Activated CD4-positive, alpha-beta memory T cell treated with anti-CD3 and anti-CD28 coated beads for 36 hours (primary cell): ENCODE results near the gene SQSTM1. TPM values are rescaled to one million over a fixed set of nuclear protein-coding genes. Genes with fewer than 3 reads are reported as not detected.
A peak's percentile ranks its signal among the peaks of the same experiment; 100 is the strongest.

Source experiments
- CTCF ChIA-PET: fragments of 350-600 bp; sonication (Branson Sonifier 250); formaldehyde crosslinking; loops from one replicate; lab custom pipeline; 2021; ENCODE audit warnings: antibody characterized with exemption, inconsistent platforms; lab: Charles Lee
- POLR2A ChIA-PET: fragments of 350-600 bp; sonication (Branson Sonifier 250); formaldehyde crosslinking; loops from one replicate; lab custom pipeline; 2021; ENCODE audit warnings: antibody characterized with exemption; lab: Charles Lee
- DNase-seq: peaks from one replicate; pipeline ENCODE4 v3.0.0-alpha.2; 2020
- H3K27ac Mint-ChIP-seq: one replicate; pipeline ENCODE4 v1.8.0; 2021; ENCODE audit warnings: mixed read lengths
- H3K27me3 Mint-ChIP-seq: one replicate; pipeline ENCODE4 v1.8.0; 2021; ENCODE audit warnings: mixed read lengths
- H3K36me3 Mint-ChIP-seq: one replicate; pipeline ENCODE4 v1.8.0; 2021; ENCODE audit warnings: mixed read lengths
- H3K4me1 Mint-ChIP-seq: one replicate; pipeline ENCODE4 v1.8.0; 2021; ENCODE audit warnings: low read depth, mixed read lengths
- H3K4me3 Mint-ChIP-seq: one replicate; pipeline ENCODE4 v1.8.0; 2021; ENCODE audit warnings: mild to moderate bottlenecking, mixed read lengths
- H3K9me3 Mint-ChIP-seq: one replicate; pipeline ENCODE4 v1.8.0; 2021; ENCODE audit warnings: mixed read lengths
- intact Hi-C: fragments of 100-400 bp; cut with micrococcal nuclease; formaldehyde crosslinking; loops from one replicate; pipeline ENCODE4 v1.15.1; 2023
- total RNA-seq, 2 experiments: library from RNA; stranded (reverse); gene quantifications; one replicate each; pipeline ENCODE4 v1.2.3, GENCODE V29; 2021

SQSTM1 gene
- total RNA-seq, result 100 to 1,000 TPM; 127 to 130 TPM

DNA sequence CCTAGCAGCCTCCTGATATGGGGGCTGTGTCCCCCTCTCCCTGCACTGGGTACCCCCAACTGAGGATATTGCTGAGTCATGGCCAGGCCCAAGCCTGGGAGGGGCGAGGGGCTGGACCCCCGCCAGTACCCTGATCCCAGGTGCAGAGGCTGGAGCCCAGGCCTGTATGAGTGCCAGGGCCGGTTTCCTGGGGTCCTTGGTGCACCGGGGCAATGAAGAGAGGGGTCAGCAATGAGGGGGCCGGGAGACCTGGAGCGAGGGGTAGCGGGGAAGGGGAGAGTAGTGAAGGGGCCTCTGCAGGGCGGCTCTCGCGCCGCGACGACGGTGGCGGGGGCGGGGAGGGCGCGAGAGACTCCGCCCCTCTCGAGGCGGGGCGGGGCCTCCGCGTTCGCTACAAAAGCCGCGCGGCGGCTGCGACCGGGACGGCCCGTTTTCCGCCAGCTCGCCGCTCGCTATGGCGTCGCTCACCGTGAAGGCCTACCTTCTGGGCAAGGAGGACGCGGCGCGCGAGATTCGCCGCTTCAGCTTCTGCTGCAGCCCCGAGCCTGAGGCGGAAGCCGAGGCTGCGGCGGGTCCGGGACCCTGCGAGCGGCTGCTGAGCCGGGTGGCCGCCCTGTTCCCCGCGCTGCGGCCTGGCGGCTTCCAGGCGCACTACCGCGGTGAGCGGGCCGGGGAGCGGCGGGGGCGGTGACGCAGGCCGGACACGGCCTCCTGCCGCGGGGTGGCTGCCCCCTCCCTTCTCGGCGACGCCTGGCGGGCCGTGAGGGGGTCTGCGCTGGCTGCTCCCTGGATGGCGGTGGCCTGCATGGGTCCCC is at the start of gene SQSTM1:
TSS of gene SQSTM1 (plus strand) at position 423 of the 815 bp plus-strand sequence. CDS start at position 455, 32 bp downstream.
- Mint-ChIP-seq H3K27me3 (peaks cover under 1% of the 10 kb centered on the region), H3K27ac (peak within 1 kb of the TSS; percentile 95), H3K36me3 (peaks cover 35% of the 10 kb centered on the region), H3K4me1 (peaks cover 49% of the 10 kb centered on the region), H3K4me3 (peak within 1 kb of the TSS; percentile 90), H3K9me3 (no peaks in the 10 kb centered on the region)
- DNase-seq, result peak; percentile 83
- ChIA-PET POLR2A (interaction anchor here (1.0 to 3.2 kb wide), 9 partner anchors 12 to 197 kb away, joined by 3 to 19 read pairs (median 3); partner anchors contain the start of genes HNRNPH1 and MRNIP), CTCF (interaction anchor here (0.9 to 1.7 kb wide), 7 partner anchors 9 to 472 kb away, joined by 3 to 11 read pairs (median 4); no protein-coding TSS in a partner anchor)
- intact Hi-C loops, result loop anchor here (1.0 kb wide), 1 partner anchor 38 kb away; the partner anchor contains the start of gene MRNIP

DNA sequence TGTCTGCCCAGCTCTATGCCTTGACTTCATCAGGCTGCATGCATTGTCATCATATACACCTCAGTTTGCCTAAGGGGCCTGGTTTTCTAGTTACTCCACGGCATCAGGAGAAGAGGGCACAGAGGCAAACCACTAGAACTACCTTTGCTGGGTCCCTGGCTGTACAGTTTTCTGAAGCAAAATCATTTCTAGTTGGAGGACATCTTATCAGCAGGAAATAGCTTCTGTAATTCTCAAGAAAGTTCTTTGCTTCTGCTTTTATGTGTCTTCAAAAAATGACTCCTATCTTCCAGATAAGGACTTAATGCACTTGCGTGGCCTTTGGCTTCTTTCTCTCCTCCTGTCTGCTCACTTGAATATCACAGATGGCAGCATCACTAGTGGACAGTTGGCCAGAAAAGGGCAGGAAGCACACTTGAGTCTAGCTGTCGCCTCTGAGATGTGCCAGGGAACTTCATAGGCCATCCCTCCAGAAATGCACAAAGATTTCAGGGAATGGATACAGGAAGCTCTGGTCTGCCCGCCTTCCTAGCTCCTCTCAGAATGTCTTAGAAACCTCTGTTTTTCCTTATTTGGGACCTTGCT is 49.3 kb upstream of the SQSTM1 start:
- no peaks in the 10 kb centered on the region for H3K9me3 Mint-ChIP-seq
- H3K27ac Mint-ChIP-seq, result no peak overlapping the region
- CTCF ChIA-PET, result interaction anchor here (1.0 to 1.2 kb wide), 2 partner anchors 8 to 11 kb away, joined by 3 to 8 read pairs; no protein-coding TSS in a partner anchor
- no peaks in the 10 kb centered on the region for H3K27me3 Mint-ChIP-seq
- H3K4me3 Mint-ChIP-seq, result no peak overlapping the region
- no peak for DNase-seq
- POLR2A ChIA-PET, result no interaction called here
- intact Hi-C loops, result no loop called here
- peaks cover 34% of the 10 kb centered on the region for H3K36me3 Mint-ChIP-seq
- peaks cover 16% of the 10 kb centered on the region for H3K4me1 Mint-ChIP-seq

DNA sequence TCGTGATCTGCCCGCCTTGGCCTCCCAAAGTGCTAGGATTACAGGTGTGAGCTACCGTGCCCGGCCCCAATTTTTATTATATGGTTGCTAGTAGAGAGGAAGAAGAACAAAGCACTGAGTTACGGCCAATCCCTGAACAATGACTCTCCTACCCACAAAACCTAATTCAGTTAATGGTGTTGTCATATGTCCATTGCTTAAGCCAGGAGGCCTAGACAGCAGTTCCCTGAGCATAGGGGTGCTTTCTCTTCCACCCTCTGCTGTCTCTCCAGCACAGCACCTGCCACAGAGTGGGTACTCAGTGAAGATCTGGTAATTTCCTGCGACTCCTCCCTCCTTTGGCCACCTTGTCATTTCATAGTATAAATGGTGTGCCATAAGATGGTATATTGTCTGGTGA is 48.4 kb upstream of the SQSTM1 start:
- Mint-ChIP-seq H3K4me3 (no peak overlapping the region), H3K27me3 (no peaks in the 10 kb centered on the region), H3K27ac (no peak overlapping the region), H3K36me3 (peaks cover 32% of the 10 kb centered on the region), H3K9me3 (no peaks in the 10 kb centered on the region), H3K4me1 (peaks cover 16% of the 10 kb centered on the region)
- no peak for DNase-seq
- CTCF ChIA-PET, result no interaction called here
- POLR2A ChIA-PET, result no interaction called here
- intact Hi-C loops, result no loop called here

DNA sequence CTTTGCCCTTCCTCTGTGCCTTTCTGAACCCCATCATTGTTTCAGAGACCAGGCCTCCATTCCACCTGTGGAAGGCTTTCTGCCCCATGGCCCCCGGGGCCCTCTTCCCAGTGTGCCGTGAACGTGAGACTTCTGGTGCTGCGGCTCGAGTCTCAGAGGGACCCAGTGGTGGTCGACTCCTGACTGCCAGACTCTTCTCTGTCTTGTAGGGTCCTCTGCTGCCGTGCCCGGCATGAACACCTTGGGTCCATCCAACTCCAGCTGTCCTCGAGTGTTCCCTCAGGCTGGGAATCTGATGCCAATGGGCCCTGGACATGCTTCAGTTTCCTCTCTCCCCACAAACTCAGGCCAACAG is 47.0 kb upstream of the SQSTM1 start:
- Mint-ChIP-seq H3K36me3 (peaks cover 32% of the 10 kb centered on the region), H3K27ac (no peak overlapping the region), H3K4me3 (no peak overlapping the region), H3K4me1 (peaks cover 3% of the 10 kb centered on the region), H3K27me3 (no peaks in the 10 kb centered on the region), H3K9me3 (no peaks in the 10 kb centered on the region)
- no peak for DNase-seq
- intact Hi-C loops, result no loop called here
- CTCF ChIA-PET, result interaction anchor here (1.2 kb wide), 1 partner anchor 10 kb away, joined by 4 read pairs; no protein-coding TSS in a partner anchor
- POLR2A ChIA-PET, result no interaction called here

GRCh38 chr5:179774442-179774841 is 46.3 kb upstream of the SQSTM1 start:
- Mint-ChIP-seq H3K27ac (no peak overlapping the region), H3K4me3 (no peak overlapping the region), H3K4me1 (no peaks in the 10 kb centered on the region), H3K36me3 (peaks cover 28% of the 10 kb centered on the region), H3K27me3 (no peaks in the 10 kb centered on the region), H3K9me3 (no peaks in the 10 kb centered on the region)
- CTCF ChIA-PET, result interaction anchor here (1.2 kb wide), 1 partner anchor 11 kb away, joined by 4 read pairs; no protein-coding TSS in a partner anchor
- no peak for DNase-seq
- intact Hi-C loops, result no loop called here
- POLR2A ChIA-PET, result no interaction called here

DNA sequence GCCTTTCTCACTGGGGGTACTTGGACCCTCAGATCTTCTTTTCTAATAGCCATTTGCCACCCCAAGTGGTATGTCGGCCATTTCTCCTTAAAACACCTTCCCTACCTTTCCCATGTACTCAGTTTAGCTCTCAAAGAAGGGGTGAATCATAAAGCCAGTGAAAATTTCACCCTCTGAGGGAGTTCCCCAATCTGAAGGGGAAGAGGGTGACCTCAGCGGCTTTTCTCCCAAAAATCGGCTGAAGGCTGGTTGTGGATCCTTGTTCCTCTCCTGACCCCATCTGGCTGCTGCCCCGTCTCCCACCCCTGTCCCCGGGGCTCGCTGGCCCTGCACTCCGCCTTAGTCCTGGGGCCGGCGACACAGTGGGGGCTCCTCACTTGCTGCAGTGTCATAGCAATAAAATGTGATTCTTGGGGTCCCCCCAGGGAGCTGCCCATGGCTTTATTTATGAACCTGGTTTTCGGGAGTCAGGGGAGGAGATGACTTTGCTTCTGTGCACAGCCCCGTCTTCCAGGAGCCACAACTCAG is 44.2 kb upstream of the SQSTM1 start:
- Mint-ChIP-seq H3K4me3 (no peak overlapping the region), H3K36me3 (peaks cover 16% of the 10 kb centered on the region), H3K4me1 (no peaks in the 10 kb centered on the region), H3K27me3 (no peaks in the 10 kb centered on the region), H3K27ac (no peak overlapping the region), H3K9me3 (no peaks in the 10 kb centered on the region)
- ChIA-PET CTCF (interaction anchor here (1.1 to 3.4 kb wide), 2 partner anchors 13 to 40 kb away, joined by 3 to 19 read pairs; no protein-coding TSS in a partner anchor), POLR2A (no interaction called here)
- no peak for DNase-seq
- intact Hi-C loops, result no loop called here

GRCh38 chr5:179777456-179777855 is 43.2 kb upstream of the SQSTM1 start:
- Mint-ChIP-seq H3K4me3 (no peak overlapping the region), H3K27me3 (no peaks in the 10 kb centered on the region), H3K9me3 (no peaks in the 10 kb centered on the region), H3K27ac (no peak overlapping the region), H3K4me1 (no peaks in the 10 kb centered on the region), H3K36me3 (peaks cover 15% of the 10 kb centered on the region)
- intact Hi-C loops, result no loop called here
- ChIA-PET POLR2A (no interaction called here), CTCF (interaction anchor here (1.1 to 3.4 kb wide), 3 partner anchors 14 to 41 kb away, joined by 3 to 19 read pairs (median 5); no protein-coding TSS in a partner anchor)
- no peak for DNase-seq

DNA sequence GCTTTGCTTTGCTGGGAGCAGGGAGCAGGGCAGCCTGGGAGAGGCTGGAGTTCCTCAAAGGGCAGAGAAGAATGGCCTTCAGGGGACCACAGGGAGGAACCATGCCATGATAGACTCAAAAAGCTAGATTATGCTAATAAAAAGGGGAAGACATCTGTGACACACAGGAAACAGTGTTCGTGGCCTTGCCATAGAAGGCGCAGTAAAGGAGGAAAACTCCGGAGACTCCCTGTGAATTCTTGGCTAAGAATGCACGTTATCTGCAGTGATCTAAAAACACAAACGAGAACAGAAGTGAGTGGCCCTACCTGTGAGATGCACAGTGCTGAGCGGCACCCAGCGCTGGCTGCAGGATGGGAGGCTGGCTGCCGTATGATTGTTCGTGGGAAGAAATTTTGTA is 42.8 kb upstream of the SQSTM1 start:
- intact Hi-C loops, result no loop called here
- ChIA-PET POLR2A (no interaction called here), CTCF (interaction anchor here (1.1 to 3.4 kb wide), 3 partner anchors 15 to 42 kb away, joined by 3 to 19 read pairs (median 5); no protein-coding TSS in a partner anchor)
- Mint-ChIP-seq H3K4me1 (no peaks in the 10 kb centered on the region), H3K27ac (no peak overlapping the region), H3K27me3 (no peaks in the 10 kb centered on the region), H3K36me3 (peaks cover 14% of the 10 kb centered on the region), H3K9me3 (no peaks in the 10 kb centered on the region), H3K4me3 (no peak overlapping the region)
- no peak for DNase-seq

GRCh38 chr5:179778591-179778990 is 42.1 kb upstream of the SQSTM1 start:
- ChIA-PET CTCF (interaction anchor here (3.4 kb wide), 1 partner anchor 15 kb away, joined by 19 read pairs; no protein-coding TSS in a partner anchor), POLR2A (no interaction called here)
- H3K27me3 Mint-ChIP-seq, result no peaks in the 10 kb centered on the region
- H3K4me3 Mint-ChIP-seq, result no peak overlapping the region
- intact Hi-C loops, result no loop called here
- no peaks in the 10 kb centered on the region for H3K9me3 Mint-ChIP-seq
- no peak overlapping the region for H3K27ac Mint-ChIP-seq
- peaks cover 10% of the 10 kb centered on the region for H3K36me3 Mint-ChIP-seq
- H3K4me1 Mint-ChIP-seq, result no peaks in the 10 kb centered on the region
- no peak for DNase-seq

DNA sequence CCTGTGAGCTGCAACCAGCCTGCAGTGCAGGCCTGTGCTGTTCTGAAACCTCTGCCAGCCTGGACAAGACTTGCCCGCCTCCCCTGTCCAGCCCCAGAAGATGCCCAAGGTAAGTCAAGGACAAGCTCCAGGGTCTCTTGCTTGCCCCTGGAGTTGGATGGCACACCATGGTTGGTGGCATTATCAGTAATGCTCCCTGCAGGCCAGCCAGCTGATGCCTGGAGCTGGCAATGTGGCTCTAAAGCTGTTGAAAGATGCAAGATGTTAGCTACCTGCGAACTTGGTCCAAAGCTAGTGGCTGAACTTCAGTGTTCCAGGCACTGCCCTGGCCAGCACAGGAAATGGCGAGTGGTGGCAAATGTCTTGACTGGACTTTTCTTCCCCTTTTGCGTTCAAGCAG is 40.9 kb upstream of the SQSTM1 start:
- no peaks in the 10 kb centered on the region for H3K9me3 Mint-ChIP-seq
- POLR2A ChIA-PET, result no interaction called here
- peaks cover 8% of the 10 kb centered on the region for H3K36me3 Mint-ChIP-seq
- H3K4me3 Mint-ChIP-seq, result no peak overlapping the region
- CTCF ChIA-PET, result interaction anchor here (1.6 kb wide), 1 partner anchor 17 kb away, joined by 4 read pairs; no protein-coding TSS in a partner anchor
- H3K4me1 Mint-ChIP-seq, result no peaks in the 10 kb centered on the region
- H3K27me3 Mint-ChIP-seq, result no peaks in the 10 kb centered on the region
- H3K27ac Mint-ChIP-seq, result no peak overlapping the region
- intact Hi-C loops, result no loop called here
- DNase-seq, result no peak

DNA sequence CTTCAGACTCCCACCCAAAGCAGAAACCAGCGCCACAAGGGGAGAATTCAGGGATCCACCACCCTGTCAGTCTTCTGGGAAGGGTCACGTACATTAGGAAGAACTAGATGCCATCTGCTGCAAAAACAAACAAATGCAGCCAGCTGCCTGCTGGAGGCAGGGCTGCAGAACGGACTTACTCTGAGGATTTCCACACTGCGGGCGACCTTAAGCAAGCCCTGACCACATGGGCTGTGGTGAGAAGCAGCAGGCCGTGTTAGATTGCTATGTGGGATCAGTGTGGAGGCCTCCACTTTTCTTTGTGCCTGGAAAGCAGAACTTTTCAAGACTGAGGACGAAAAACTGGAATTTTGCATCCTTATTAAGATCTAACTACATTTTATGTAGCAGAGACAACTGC is 40.3 kb upstream of the SQSTM1 start:
- Mint-ChIP-seq H3K4me1 (no peaks in the 10 kb centered on the region), H3K27me3 (no peaks in the 10 kb centered on the region), H3K27ac (no peak overlapping the region), H3K9me3 (no peaks in the 10 kb centered on the region), H3K36me3 (peaks cover 8% of the 10 kb centered on the region), H3K4me3 (no peak overlapping the region)
- ChIA-PET CTCF (interaction anchor here (1.6 kb wide), 1 partner anchor 17 kb away, joined by 4 read pairs; no protein-coding TSS in a partner anchor), POLR2A (no interaction called here)
- DNase-seq, result no peak
- intact Hi-C loops, result no loop called here

DNA sequence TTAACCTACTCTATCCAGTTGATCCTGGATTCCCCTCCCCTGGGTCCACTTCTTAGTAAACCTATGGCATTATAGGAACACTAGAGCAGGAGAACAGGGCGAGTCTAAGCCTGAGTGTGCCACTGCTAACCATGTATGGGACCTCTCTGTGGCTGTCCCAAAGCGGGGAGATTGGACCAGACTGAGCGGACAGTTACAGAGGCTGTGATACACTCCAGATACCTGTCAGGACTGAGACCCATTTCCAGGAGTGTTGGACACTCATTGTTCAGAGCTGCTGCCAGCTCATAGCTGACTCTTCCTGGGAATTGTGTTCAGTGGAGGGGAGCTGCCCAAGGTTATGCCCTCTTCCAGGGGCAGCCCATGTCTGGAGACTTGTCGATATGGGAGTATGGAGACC is 38.9 kb upstream of the SQSTM1 start:
- intact Hi-C loops, result no loop called here
- CTCF ChIA-PET, result interaction anchor here (1.5 kb wide), 1 partner anchor 10 kb away, joined by 3 read pairs; no protein-coding TSS in a partner anchor
- no peaks in the 10 kb centered on the region for H3K4me1 Mint-ChIP-seq
- POLR2A ChIA-PET, result no interaction called here
- no peak overlapping the region for H3K27ac Mint-ChIP-seq
- no peak overlapping the region for H3K4me3 Mint-ChIP-seq
- H3K9me3 Mint-ChIP-seq, result no peaks in the 10 kb centered on the region
- H3K27me3 Mint-ChIP-seq, result no peaks in the 10 kb centered on the region
- no peak for DNase-seq
- H3K36me3 Mint-ChIP-seq, result no peaks in the 10 kb centered on the region
